ENCODE results near the gene SLC41A2.
"Not testable (repeated sequence)": the region's sequence is repeated elsewhere in the genome, so short reads cannot be mapped to it uniquely, and the experiment has no call there.

Gene SLC41A2

GRCh38 chr12:104958001-104958804 lies at the start of gene SLC41A2:
Gene SLC41A2, minus strand, starts transcription at chr12:104958290. Its CDS starts 29,763 bp downstream, at chr12:104928527.
- no peak for DNase-seq (ENCODE audit: low read depth, low spot score)

GRCh38 chr12:105001476-105001875 lies 43.4 kb upstream of the SLC41A2 start:
- no peak for DNase-seq (ENCODE audit: low read depth, low spot score)

GRCh38 chr12:104999347-104999685 lies 41.2 kb upstream of the SLC41A2 start:
- DNase-seq (ENCODE audit: low read depth, low spot score): no peak

GRCh38 chr12:104998423-104999346 lies 40.6 kb upstream of the SLC41A2 start:
- no peak for DNase-seq (ENCODE audit: low read depth, low spot score)

- DNase-seq (ENCODE audit: low read depth, low spot score): no peak
These were observed 39.5 kb upstream of the SLC41A2 start for GRCh38 chr12:104997541-104997940.

GRCh38 chr12:104994336-104994735 lies 36.2 kb upstream of the SLC41A2 start:
- no peak for DNase-seq (ENCODE audit: low read depth, low spot score)

GRCh38 chr12:104991565-104992128 lies 33.6 kb upstream of the SLC41A2 start:
- DNase-seq (ENCODE audit: low read depth, low spot score): no peak

- no peak for DNase-seq (ENCODE audit: low read depth, low spot score)
These were observed 32.9 kb upstream of the SLC41A2 start for GRCh38 chr12:104990950-104991349.

GRCh38 chr12:104986022-104986941 lies 28.2 kb upstream of the SLC41A2 start, which contains the start of gene NOPCHAP1:
Gene NOPCHAP1, plus strand, starts transcription at chr12:104986316. Its CDS starts 37 bp downstream, at chr12:104986353.
- DNase-seq (ENCODE audit: low read depth, low spot score): peak; percentile 38

GRCh38 chr12:104985206-104985605 lies 27.1 kb upstream of the SLC41A2 start:
- DNase-seq (ENCODE audit: low read depth, low spot score): no peak

GRCh38 chr12:104977688-104978087 lies 19.6 kb upstream of the SLC41A2 start:
- not testable (repeated sequence) for DNase-seq (ENCODE audit: low read depth, low spot score)

- no peak for DNase-seq (ENCODE audit: low read depth, low spot score)
These were observed 18.6 kb upstream of the SLC41A2 start for GRCh38 chr12:104976703-104977102.

- no peak for DNase-seq (ENCODE audit: low read depth, low spot score)
These were observed 17.7 kb upstream of the SLC41A2 start for GRCh38 chr12:104975587-104976343.

GRCh38 chr12:104974626-104975290 lies 16.7 kb upstream of the SLC41A2 start:
- no peak for DNase-seq (ENCODE audit: low read depth, low spot score)

GRCh38 chr12:104973250-104973649 lies 15.2 kb upstream of the SLC41A2 start:
- DNase-seq (ENCODE audit: low read depth, low spot score): no peak

- no peak for DNase-seq (ENCODE audit: low read depth, low spot score)
These were observed 13.2 kb upstream of the SLC41A2 start for GRCh38 chr12:104971306-104971705.

- DNase-seq (ENCODE audit: low read depth, low spot score): no peak
These were observed 11.3 kb upstream of the SLC41A2 start for GRCh38 chr12:104969343-104969742.

GRCh38 chr12:104966677-104967076 lies 8.6 kb upstream of the SLC41A2 start:
- no peak for DNase-seq (ENCODE audit: low read depth, low spot score)

GRCh38 chr12:104964856-104965205 lies 6.7 kb upstream of the SLC41A2 start:
- DNase-seq (ENCODE audit: low read depth, low spot score): no peak

Measured in brain pericyte (primary cell).